ENCODE data around the gene MARCHF6.
"Not testable (repeated sequence)": the region's sequence is repeated elsewhere in the genome, so short reads cannot be mapped to it uniquely, and the experiment has no call there.

MARCHF6 gene

GRCh38 chr5:10324518-10325370 is 28.8 kb upstream of the MARCHF6 start:
- DNase-seq (ENCODE audit: low read depth), result no peak

GRCh38 chr5:10328323-10328722 is 25.2 kb upstream of the MARCHF6 start:
- DNase-seq (ENCODE audit: low read depth), result no peak

GRCh38 chr5:10329446-10329819 is 24.1 kb upstream of the MARCHF6 start:
- no peak for DNase-seq (ENCODE audit: low read depth)

GRCh38 chr5:10329820-10330481 is 23.5 kb upstream of the MARCHF6 start:
- DNase-seq (ENCODE audit: low read depth), result peak; percentile 73

GRCh38 chr5:10330511-10331230 is 22.8 kb upstream of the MARCHF6 start:
- no peak for DNase-seq (ENCODE audit: low read depth)

GRCh38 chr5:10331341-10331796 is 22.1 kb upstream of the MARCHF6 start:
- DNase-seq (ENCODE audit: low read depth), result peak; percentile 84

- DNase-seq (ENCODE audit: low read depth), result no peak
These were observed 21.2 kb upstream of the MARCHF6 start for GRCh38 chr5:10332301-10332700.

- peak; percentile 50 for DNase-seq (ENCODE audit: low read depth)
These were observed 20.1 kb upstream of the MARCHF6 start for GRCh38 chr5:10333154-10334006.

- DNase-seq (ENCODE audit: low read depth), result no peak
These were observed 18.7 kb upstream of the MARCHF6 start for GRCh38 chr5:10334831-10335230.

GRCh38 chr5:10335711-10336470 is 17.6 kb upstream of the MARCHF6 start:
- no peak for DNase-seq (ENCODE audit: low read depth)

- DNase-seq (ENCODE audit: low read depth), result no peak
These were observed 16.4 kb upstream of the MARCHF6 start for GRCh38 chr5:10337107-10337506.

- no peak for DNase-seq (ENCODE audit: low read depth)
These were observed 15.5 kb upstream of the MARCHF6 start for GRCh38 chr5:10337986-10338385.

GRCh38 chr5:10338686-10339057 is 14.8 kb upstream of the MARCHF6 start:
- no peak for DNase-seq (ENCODE audit: low read depth)

- DNase-seq (ENCODE audit: low read depth), result no peak
These were observed 14.3 kb upstream of the MARCHF6 start for GRCh38 chr5:10339058-10339811.

GRCh38 chr5:10339958-10340357 is 13.5 kb upstream of the MARCHF6 start:
- DNase-seq (ENCODE audit: low read depth), result no peak

GRCh38 chr5:10343486-10343885 is 10.0 kb upstream of the MARCHF6 start:
- DNase-seq (ENCODE audit: low read depth), result no peak

- not testable (repeated sequence) for DNase-seq (ENCODE audit: low read depth)
These were observed 8.9 kb upstream of the MARCHF6 start for GRCh38 chr5:10344461-10345106.

- DNase-seq (ENCODE audit: low read depth), result no peak
These were observed 5.2 kb upstream of the MARCHF6 start for GRCh38 chr5:10348258-10348657.

GRCh38 chr5:10351199-10351905 is 2.1 kb upstream of the MARCHF6 start:
- DNase-seq (ENCODE audit: low read depth), result peak; percentile 95

Measured in iris pigment epithelial cell (primary cell).